ENCODE results near the gene SLAMF7. TPM values are rescaled to one million over a fixed set of nuclear protein-coding genes. Genes with fewer than 3 reads are reported as not detected.

The SLAMF7 gene
- total and polyA plus RNA-seq, 2 of the 13 experiments (the other 11 are each of a cell fraction or from before 2014, with no cell fraction given), result not detected

DNA sequence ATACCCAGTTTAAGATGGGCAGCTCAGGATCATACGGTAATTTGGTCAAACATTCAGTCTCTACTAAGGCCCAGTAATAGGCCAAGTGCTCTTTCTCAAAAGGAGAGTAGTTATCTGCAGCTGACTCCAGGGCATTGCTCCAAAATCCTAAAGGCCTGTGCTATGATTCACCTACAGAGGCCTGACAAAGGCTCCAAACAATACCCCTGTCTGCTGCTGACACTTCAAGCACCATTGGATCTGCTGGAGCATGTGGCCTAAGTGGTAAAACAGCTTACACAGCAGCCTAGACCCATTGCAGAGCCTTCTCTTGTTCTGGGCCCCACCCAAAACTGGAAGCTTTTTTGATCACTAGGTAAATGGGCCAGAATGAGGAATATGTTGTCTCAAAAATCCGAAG is 22.8 kb downstream of the SLAMF7 start:
- no peak overlapping the region for H2AFZ ChIP-seq (ENCODE audit: low read length)
- ChIA-PET POLR2A (no interaction called here), CTCF (ENCODE audit: low intra/inter-chr PET ratio, low total read pairs) (no interaction called here)
- no peak overlapping the region for H3K4me2 ChIP-seq (ENCODE audit: low read depth, low read length)
- no peaks in the 10 kb centered on the region for H4K20me1 ChIP-seq (ENCODE audit: insufficient read depth, low read length)
- H3K9ac ChIP-seq (ENCODE audit: insufficient read depth, low read depth, low read length), result no peak overlapping the region
- H3K4me3 ChIP-seq (replicated peaks in 1 of 3; ENCODE audit: insufficient read depth in 1 of 3, low read depth in 2 of 3, low read length in 3 of 3), result no peak overlapping the region
- intact Hi-C loops (cut with micrococcal nuclease; ENCODE audit: unreplicated experiment) (no loop called here), in situ Hi-C loops (cut with HindIII; ENCODE audit: extremely low pct_ligation_motif_present, low pct_unique_long_range_greater_than_20kb) (no loop called here)
- FAIRE-seq (no peak), ATAC-seq (no peak), DNase-seq (ENCODE audit: low spot score) (no peak)
- H3K27me3 ChIP-seq (ENCODE audit: control insufficient read depth in 1 of 2, insufficient read depth in 2 of 2, low read length in 2 of 2), result no peaks in the 10 kb centered on the region
- H3K27ac ChIP-seq (ENCODE audit: extremely low read length, insufficient read depth, low read length), result no peak overlapping the region
- H3K4me1 ChIP-seq (ENCODE audit: insufficient read depth, low read length), result no peaks in the 10 kb centered on the region
- no peaks in the 10 kb centered on the region for H3K36me3 ChIP-seq (replicated peaks in 1 of 2; ENCODE audit: control insufficient read depth in 1 of 2, insufficient read depth in 2 of 2, low read length in 2 of 2)
- no peak for TF ChIP-seq BHLHE40 (IDR thresholded peaks at IDR 0.05; ENCODE audit: low read length)
- TF ChIP-seq BORCS8-MEF2B (CRISPR knock-in tag; IDR thresholded peaks at IDR 0.05), result no peak
- TF ChIP-seq ATF1 (CRISPR knock-in tag; IDR thresholded peaks at IDR 0.05), result no peak
- TF ChIP-seq, protein P1, sequence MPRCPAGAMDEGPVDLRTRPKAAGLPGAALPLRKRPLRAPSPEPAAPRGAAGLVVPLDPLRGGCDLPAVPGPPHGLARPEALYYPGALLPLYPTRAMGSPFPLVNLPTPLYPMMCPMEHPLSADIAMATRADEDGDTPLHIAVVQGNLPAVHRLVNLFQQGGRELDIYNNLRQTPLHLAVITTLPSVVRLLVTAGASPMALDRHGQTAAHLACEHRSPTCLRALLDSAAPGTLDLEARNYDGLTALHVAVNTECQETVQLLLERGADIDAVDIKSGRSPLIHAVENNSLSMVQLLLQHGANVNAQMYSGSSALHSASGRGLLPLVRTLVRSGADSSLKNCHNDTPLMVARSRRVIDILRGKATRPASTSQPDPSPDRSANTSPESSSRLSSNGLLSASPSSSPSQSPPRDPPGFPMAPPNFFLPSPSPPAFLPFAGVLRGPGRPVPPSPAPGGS (CRISPR knock-in tag; IDR thresholded peaks at IDR 0.05), result no peak
- TF ChIP-seq ZNF18 (CRISPR knock-in tag; IDR thresholded peaks at IDR 0.05; ENCODE audit: insufficient replicate concordance), result no peak
- TF ChIP-seq SALL2 (CRISPR knock-in tag; IDR thresholded peaks at IDR 0.05), result no peak
- no peak for TF ChIP-seq ZNF777 (CRISPR knock-in tag; IDR thresholded peaks at IDR 0.05)
- no peak for TF ChIP-seq ZNF329 (CRISPR knock-in tag; IDR thresholded peaks at IDR 0.05; ENCODE audit: low read depth)
- no peak for TF ChIP-seq ZNF607 (CRISPR knock-in tag; IDR thresholded peaks at IDR 0.05; ENCODE audit: borderline replicate concordance)
- no peak for TF ChIP-seq MYC (CRISPR knock-in tag; IDR thresholded peaks at IDR 0.05; ENCODE audit: borderline replicate concordance)
- no peak for TF ChIP-seq ZNF274 (CRISPR knock-in tag; IDR thresholded peaks at IDR 0.05)
- TF ChIP-seq HMG20A (CRISPR knock-in tag; IDR thresholded peaks at IDR 0.05; ENCODE audit: borderline replicate concordance), result no peak
- WGBS (ENCODE audit: low lambda C conversion rate), result 0% methylated on average over 1 of the region's 2 CpGs
- H3K9me3 ChIP-seq (ENCODE audit: low read length), result no peaks in the 10 kb centered on the region
- no peaks in the 10 kb centered on the region for H3K79me2 ChIP-seq (ENCODE audit: insufficient read depth, low read length)
- BruUV-seq (replicated peaks), result no TSS peak
